HG02759 (cell line): ENCODE measurements around the gene SMAD3.

Source experiments
- ATAC-seq: cut with Tn5 transposase; IDR thresholded peaks from one replicate; pipeline ENCODE4 v1.9.1; 2021; ENCODE audit warnings: mild to moderate bottlenecking, moderate library complexity; ENCODE audit not compliant: unreplicated experiment

SMAD3 gene

DNA sequence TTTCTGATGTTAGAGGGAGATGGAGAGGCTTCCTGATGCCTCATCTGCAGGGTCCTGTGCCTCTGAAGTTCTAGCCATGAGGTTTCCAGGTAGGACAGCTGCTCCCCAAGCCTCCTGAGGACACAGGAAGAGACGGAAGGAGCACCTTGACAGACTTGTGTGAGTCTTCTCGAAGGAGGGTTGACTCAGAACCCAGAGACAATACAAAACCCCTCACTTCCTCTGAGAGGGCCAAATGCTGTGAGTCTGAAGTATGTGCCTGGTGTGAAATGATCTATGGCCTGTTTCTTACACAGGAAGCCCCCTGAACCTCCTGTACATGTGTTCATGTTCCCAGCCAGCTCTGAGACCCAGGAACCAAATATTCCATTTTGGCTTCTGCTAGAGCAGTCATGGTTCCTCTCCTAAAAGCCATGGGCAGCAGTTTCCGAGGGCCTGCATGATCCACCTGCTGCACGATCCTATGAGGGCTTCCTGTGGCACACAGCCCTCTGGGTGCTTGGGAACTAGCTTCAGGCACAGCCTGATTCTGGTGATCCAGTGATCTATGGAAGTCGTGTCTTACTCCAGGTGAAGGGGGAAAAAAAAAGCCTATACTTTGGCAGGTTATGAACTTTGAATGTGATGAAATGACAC lies 126.9 kb downstream of the SMAD3 start:
- no peak for ATAC-seq

DNA sequence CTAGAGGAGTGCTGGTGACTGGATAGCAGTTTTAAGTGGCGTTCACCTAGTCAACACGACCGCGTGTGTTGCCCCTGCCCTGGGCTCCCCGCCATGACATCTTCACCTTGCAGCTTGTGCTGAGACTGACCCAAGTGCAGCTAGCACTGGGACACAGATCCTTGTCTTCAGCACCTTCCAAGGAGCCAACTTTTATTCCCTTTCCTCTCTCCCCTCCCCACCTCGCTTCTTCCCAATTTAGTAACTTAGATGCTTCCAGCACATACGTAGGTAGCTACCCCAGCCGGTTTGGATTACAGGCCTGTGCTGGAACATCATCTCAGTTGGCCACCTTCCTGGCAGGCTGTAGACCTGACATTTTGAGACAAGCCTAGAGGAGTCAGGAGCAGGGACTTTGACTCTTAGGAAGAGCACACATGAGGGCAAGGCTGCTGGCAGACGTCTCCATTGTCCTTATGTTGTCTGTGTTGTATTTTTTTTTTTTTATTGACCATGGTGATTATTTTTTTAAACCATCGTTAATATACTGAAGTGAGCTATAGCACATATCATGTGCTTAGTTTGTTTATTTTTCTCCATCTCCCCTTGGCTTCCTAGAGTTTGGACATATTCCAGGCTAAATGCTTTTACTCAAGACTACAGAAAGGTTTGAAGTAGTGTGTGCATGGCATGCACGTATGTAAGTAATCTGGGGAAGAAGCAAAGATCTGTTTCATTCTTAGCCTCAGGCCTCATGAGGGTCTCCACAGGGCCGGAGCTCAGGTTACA lies 128.0 kb downstream of the SMAD3 start:
- no peak for ATAC-seq

DNA sequence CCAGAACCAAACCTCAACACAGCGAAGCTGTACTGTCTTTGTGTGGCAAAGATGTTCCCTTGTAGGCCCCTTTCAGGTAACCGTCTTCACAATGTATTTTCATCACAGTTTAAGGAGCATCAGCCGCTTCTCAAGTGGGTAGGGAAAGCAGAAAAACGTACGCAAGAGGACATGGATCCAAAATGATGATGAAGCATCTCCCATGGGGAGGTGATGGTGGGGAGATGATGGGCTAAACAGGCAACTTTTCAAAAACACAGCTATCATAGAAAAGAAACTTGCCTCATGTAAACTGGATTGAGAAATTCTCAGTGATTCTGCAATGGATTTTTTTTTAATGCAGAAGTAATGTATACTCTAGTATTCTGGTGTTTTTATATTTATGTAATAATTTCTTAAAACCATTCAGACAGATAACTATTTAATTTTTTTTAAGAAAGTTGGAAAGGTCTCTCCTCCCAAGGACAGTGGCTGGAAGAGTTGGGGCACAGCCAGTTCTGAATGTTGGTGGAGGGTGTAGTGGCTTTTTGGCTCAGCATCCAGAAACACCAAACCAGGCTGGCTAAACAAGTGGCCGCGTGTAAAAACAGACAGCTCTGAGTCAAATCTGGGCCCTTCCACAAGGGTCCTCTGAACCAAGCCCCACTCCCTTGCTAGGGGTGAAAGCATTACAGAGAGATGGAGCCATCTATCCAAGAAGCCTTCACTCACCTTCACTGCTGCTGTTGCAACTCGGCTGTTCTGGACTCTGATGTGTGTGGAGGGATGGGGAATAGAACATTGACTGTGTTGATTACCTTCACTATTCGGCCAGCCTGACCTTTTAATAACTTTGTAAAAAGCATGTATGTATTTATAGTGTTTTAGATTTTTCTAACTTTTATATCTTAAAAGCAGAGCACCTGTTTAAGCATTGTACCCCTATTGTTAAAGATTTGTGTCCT lies 129.0 kb downstream of the SMAD3 start:
- ATAC-seq = no peak

DNA sequence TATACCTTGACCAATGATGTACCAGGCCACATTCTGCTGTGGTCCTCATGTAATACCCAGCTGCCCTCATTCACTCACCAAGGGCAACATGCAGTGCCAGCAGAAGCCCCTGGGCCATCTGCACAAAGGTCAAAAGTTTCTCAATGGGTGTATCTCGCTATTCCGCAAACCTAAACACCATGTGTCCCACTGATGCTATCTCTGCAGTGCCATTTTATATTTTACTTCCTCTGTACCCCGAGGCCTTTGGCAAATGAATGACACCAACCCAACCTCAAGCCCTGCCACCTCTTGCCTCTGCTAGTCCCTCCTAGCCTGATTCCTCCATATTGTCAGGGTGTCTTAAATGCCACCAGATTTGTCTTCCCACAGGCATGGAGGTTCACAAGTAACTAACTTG lies 129.9 kb downstream of the SMAD3 start:
- no peak for ATAC-seq

DNA sequence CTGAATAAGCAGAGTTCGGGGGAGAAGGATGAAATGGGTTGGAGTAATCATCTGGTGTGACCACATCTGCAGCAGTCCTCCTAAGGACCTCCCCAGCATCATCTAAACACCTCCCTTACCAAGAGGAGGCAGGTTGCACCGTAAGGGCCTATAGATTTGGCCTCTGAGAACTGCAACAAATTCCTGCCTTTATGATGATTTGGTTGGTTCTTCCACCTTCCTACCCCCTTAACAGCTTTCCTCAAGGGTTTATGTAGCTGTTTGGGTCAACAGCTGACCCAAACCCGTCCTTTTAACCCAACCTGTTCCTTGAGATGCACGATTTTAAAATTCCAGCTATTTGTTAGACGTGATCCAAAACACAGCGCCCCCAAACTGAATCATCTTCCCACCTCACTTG lies 130.8 kb downstream of the SMAD3 start:
- no peak for ATAC-seq

DNA sequence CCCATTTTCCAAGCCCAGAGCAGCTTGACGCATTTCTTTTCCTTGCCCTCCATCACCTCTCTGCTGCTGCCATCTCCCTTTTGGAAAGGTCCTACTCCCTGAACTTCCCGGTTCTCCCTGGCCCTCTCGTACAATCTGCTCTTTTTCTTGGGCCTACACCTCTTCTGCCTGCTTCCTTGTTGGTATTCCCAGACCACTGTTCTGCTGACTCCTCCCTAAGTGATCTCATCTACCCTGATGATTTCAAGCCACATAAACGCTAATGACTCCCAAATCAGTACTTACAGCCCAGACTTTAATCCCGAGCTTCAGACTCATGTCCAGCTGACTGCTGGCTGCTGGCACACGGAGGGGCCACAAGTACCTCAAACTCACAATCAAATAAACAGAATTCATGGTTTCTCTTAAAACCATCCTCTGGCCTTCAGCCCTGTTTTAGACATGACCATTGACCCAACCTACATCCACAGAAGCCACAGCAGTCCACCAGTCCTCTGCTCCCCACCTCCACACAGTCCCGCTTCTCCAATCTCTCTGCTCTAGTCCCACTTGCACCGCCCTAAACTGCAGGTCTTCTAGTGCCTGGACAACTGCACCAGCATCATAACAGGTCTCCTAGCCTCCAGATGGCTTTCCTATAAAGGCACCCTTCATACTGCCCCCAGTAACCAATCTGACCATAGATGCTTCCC lies 131.4 kb downstream of the SMAD3 start:
- no peak for ATAC-seq

DNA sequence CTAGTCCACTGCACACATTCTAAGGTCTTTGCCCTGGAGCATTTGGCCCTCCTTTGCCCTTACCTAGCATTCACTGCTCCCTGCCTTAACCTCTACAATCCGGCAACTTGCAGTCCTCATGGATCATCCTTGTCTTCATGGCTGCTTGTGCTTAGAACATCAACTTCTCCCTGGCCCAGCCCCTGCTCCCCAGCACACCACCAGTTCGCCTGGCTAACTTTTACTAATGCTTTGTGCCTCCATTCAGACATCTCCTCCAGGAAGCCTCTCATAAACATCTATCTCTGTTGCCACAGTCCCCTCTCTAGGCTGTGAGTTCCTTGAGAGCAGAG lies 131.9 kb downstream of the SMAD3 start:
- no peak for ATAC-seq

DNA sequence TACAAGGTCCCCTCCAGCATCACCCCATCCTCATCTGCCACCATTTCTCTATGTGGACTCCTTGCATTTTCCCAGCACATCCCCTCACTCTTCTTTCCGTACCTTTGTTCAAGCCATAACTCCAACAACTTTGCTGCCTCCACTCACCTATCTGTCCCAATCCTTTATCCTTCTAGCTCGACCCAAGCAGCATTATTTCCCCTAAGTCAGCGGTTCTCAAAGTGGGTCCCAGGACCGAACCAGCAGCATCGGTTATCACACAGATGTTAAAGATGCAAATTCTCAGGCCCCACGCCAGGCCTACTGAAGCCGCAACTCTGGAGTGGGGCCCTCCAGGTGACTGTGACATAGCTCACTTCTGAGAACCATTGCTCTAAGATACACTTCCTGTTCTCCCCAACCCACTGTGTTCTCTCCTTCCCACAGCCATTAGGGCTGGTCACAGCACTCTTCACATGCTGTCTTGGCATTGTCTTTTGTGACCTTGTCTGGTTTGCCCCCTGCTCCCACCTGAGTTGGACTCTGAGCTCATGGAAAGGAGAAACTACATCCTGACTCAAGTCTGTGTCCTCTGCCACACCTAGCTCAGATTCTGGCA lies 132.9 kb downstream of the SMAD3 start:
- ATAC-seq = no peak

DNA sequence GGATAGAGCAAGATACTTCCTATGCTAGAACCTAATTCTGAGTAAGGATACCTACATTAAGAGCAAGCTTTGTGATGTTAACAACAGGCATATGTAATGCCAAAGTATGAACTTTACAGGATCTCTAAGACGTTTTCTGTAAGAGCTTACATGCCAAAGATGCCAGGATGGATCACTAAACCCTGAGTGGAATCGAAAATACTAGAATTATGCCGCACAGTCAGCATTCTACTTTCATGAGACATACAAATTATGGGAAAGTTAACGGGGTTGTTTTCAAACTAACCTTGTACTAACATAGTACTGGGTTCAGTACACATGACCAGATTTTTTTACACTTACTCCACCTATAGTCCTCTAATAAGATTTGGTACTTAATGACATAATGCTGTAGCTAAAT lies 134.0 kb downstream of the SMAD3 start:
- ATAC-seq = no peak

DNA sequence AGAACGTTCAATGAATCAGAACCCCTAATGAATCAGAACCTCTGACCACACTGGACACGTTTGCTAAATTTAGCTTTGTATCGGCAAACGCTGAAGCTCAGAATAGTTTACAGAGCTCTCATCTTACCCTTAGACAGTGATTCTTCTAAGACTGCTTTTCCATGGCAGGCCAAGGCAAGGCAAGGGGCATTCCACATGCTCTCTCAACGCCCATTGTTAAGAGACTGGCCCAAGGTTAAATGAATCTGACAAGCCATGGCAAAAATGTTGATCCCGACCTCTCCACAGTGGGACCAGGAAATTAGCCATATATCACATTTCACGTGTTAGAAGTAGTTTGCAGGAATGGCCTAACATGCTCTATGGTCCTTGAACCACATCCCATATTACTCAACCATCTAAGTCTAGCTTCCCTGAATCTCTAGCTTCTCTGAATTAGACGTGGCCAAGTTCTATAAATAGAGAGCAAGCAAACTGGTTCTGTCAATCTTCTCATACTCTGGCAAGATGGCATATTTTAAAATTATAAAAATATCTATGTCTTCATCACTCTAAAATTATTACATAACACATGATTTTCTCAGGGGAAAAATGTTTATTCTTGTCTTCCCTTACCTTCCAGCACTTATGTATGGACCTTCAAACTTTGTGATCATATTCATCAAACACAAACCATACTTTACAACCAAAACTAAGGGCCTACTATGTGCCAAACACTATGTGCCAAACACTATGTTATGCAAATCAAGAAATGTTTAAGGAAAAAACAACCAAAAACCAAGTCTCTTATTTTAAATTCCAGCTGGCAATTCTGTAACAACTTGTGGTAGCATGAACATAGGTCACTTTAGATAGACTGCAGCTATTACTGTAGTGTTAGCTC lies 134.7 kb downstream of the SMAD3 start:
- ATAC-seq = no peak

DNA sequence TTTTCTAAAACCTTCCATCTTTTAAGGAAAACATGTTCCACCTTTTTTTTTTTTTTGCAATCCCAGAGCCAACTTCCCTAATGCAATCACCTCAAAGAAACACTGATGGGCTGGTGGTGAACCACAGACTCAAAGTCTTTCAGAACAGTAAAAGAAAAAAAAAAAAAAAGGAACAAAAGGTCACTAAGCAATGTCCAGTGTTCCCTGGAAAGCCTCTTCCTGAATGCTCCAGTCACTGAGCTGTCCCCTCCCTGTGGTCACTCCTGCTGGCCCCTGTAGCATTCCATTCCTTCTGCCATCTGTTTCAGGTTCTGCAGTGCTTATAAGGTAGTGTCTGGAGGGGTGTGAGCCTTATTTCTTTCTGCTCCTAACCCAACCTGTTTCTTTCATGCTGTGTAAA lies 135.7 kb downstream of the SMAD3 start:
- ATAC-seq = no peak

DNA sequence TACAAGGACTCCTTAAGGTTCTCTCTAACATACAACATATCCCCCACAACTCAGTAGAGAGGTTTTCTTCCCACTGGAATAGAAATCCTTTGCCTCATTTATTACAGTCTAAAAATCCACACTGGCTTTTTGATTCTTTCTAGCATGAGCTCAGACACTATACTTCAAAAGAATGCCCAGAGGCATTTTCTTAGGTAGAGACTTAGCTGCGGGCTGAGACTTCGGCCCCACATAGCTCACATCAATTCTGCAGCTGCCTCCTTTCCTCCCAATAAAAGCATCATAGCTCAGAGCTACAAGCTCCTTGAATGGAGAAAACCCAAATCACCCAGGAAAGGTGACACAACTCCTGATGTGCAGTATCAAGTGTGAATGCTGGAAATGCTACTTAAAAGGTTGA lies 136.7 kb downstream of the SMAD3 start:
- no peak for ATAC-seq

DNA sequence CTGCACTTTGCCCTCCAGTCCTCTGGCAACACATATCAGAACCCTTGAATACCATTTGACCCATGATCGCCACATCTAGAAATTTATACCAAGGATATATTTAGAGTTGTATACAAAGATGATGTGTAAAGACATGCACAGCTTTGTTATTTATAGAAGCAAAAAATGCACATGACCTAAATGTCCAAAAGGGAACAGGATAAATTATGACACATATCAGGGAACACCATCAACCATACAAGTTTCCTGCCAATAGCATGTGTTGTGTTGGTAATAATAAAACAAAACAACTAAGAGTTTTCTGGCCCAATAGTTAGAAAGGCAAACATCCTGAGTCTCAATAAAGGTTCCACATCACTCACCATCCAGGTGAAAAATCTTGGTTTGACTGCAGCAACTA lies 137.6 kb downstream of the SMAD3 start:
- ATAC-seq = no peak

DNA sequence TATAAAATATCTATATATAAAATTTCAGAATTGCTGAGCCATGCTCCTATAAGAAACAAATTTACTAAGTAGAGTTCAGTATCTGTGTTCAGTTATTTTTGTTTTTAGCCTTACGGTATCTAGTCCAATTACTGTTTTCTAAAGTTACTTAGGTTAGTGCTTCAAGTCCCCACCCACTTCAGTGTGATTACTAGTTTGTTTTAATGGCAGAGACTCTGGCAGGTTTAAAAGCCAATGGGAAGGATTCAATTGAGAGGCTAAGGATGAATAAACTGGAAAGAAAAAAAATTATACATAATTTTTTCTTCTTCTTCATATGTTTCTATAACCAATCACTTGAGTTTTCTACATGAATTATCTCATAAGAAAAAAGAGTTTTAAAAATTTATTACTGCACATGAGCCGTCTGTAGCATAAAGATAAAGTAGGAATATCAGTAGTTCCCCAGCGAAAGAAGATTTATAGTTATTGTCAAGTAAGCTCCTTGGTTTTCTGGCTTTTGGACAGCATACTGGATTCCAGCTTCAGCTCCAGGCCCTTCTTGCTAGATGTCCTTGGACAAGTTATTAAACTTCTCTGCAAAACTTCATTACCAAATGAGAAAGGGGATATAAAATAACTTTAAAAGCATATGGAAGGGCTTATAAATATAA lies 142.3 kb downstream of the SMAD3 start:
- no peak for ATAC-seq

DNA sequence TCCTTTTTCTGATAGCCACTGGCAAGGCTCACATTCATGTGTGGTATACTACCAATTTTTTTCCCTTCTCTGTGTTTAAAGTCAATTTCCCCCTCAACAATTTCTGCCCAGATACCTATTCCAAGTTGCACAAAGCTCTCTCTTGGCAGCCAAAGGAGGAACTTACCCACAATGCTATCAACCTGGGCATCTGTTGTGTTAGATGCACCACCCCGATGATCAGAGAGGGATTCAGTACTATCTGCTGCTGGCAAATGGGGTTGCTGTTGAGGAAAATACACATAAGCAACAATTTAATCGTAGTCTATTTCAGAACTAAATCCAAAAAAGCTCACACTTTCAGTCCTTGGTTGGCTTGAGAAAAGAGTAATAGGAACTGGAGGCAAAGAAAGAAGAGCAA lies 143.0 kb downstream of the SMAD3 start:
- no peak for ATAC-seq

DNA sequence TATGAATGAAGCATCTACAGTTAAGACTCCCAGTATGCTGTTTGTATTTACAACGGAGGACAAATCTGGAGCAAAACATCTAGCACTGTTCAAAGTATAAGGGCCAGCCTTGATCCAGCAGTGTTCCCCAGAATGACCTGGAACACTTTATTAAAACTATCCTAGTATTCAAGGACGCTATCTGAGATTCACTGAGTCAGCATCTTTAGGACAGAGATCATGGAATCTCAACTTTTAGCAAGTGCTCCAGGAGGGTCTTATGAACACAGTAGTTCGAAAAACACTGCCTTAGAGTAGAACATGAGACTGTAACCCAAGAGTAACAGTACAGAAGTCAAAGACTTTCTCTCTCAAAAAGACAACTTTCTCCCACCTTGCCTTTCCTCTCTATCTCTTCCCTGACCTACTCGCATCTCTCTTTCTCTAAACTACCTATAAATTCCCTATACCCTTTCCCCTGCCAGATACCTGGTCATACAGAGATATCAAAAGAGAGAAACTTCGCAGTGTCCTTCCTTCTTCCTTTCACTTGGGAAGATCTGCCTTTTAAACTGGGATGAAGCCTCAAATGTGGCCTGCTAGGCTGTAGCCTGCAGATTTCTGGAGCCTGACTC lies 145.3 kb downstream of the SMAD3 start:
- no peak for ATAC-seq

DNA sequence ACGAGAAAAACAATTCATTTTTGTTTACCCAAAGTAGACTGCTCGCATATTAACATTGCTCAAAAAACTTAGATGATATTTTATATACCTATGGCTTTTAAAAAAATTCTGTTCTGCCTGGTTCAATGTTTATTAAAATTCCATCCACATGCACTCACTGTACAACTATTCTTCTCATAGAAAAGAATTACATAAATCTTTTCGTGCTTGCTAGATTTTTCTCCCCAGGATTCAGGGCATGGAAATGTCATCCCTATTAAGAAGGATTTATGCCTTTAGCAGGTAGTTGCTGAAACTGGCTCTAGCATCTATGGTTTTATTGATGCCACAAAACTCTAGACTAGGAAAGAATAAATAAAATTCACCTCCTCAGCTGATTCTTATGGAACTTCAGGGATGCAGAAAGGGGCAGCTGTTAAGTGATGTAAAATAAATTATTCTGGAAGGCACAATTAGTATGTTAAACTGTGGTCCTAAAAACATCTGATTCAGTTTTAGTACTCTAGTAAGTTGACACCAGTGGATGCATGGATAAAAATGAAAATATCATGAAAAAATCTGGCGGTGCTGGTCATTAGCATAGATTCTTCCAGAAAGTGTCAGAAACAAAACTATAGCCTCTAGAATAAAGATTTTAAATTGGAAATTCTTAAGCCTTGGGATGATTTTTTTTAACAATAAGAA lies 147.4 kb downstream of the SMAD3 start:
- ATAC-seq = no peak

DNA sequence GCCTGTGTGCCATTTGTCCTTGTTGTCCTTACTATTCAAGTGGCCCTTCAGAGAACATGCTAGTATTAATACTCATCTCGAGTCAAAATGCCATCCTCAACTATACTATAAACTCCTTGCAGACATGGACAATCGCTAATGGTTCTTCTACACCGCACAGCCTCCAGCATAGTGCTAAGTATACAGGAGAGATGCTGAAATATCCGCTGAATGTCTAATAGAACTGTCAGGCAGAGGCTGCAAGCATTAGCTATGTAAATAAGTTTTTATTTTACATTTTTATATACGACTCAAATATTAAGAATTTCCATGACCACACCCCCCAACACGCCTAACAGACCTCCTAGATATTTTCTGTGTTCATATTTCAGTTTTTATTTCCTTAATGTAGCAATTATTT lies 149.7 kb downstream of the SMAD3 start:
- ATAC-seq = no peak
